Ascending aorta (tissue), 2 donors: ENCODE measurements around the gene ADAMTS16. TPM values are rescaled to one million over a fixed set of nuclear protein-coding genes. Genes with fewer than 3 reads are reported as not detected.

Source experiments
- DNase-seq, 2 donors: peaks; one replicate each; pipeline ENCODE4 v3.0.0-alpha.2; 2019; ENCODE audit warnings: low spot score in 2 of 2
- H3K27ac ChIP-seq, 2 donors: fragments of 200-600 bp; sonication (generic); one replicate each; pipeline ENCODE4 v1.5.1; 2016 to 2017; ENCODE audit warnings: mild to moderate bottlenecking in 1 of 2
- H3K27me3 ChIP-seq: fragments of 200-600 bp; sonication (generic); one replicate; pipeline ENCODE4 v1.5.1; 2017
- H3K36me3 ChIP-seq, 2 donors: fragments of 200-600 bp; sonication (generic); one replicate each; pipeline ENCODE4 v1.5.1; 2016
- H3K4me1 ChIP-seq, 2 donors: fragments of 200-600 bp; sonication (generic); one replicate each; pipeline ENCODE4 v1.5.1; 2016 to 2017; ENCODE audit warnings: mild to moderate bottlenecking in 1 of 2
- H3K4me3 ChIP-seq, 2 donors: fragments of 200-600 bp; sonication (generic); one replicate each; pipeline ENCODE4 v1.5.1; 2016 to 2017; ENCODE audit warnings: mild to moderate bottlenecking in 1 of 2
- H3K9me3 ChIP-seq, 2 donors: fragments of 200-600 bp; sonication (generic); one replicate each; pipeline ENCODE4 v1.5.1; 2016
- CTCF ChIP-seq, 3 experiments: fragments of 200-600 bp in 2 of 3; fragments of 450-650 bp in 1 of 3; sonication (generic) in 2 of 3; IDR thresholded peaks; one replicate each; pipeline ENCODE4 v1.5.1; 2016 to 2019; ENCODE audit warnings: antibody characterized with exemption in 3 of 3, mild to moderate bottlenecking in 1 of 3, moderate library complexity in 1 of 3
- intact Hi-C: fragments of 100-400 bp; cut with DNase I; formaldehyde crosslinking; loops from one replicate; pipeline ENCODE4 v1.15.1; 2023
- total RNA-seq: library from RNA; depleted of rRNA; stranded (reverse); fragments of >200 nt; gene quantifications from one replicate; pipeline ENCODE4 v1.1.0, GENCODE V29; 2016

Gene ADAMTS16
- total RNA-seq, 1 donor from 2014 or later: 1.6 TPM

- no peaks in the 10 kb centered on the region for H3K27me3 ChIP-seq
- no peak for TF ChIP-seq CTCF (IDR thresholded peaks at IDR 0.05)
- no peaks in the 10 kb centered on the region for H3K9me3 ChIP-seq
- intact Hi-C loops: no loop called here
- H3K4me1 ChIP-seq: no peaks in the 10 kb centered on the region
- no peak overlapping the region for H3K27ac ChIP-seq
- no peak overlapping the region for H3K4me3 ChIP-seq
- no peaks in the 10 kb centered on the region for H3K36me3 ChIP-seq
- DNase-seq: no peak
Observed at GRCh38 chr5:5191906-5192305, 51.8 kb downstream of the ADAMTS16 start.

- intact Hi-C loops: no loop called here
- no peak overlapping the region for H3K4me3 ChIP-seq
- no peak overlapping the region for H3K27ac ChIP-seq
- no peak for DNase-seq
- no peaks in the 10 kb centered on the region for H3K9me3 ChIP-seq
- H3K27me3 ChIP-seq: no peaks in the 10 kb centered on the region
- no peak for TF ChIP-seq CTCF (IDR thresholded peaks at IDR 0.05)
- no peaks in the 10 kb centered on the region for H3K4me1 ChIP-seq
- no peaks in the 10 kb centered on the region for H3K36me3 ChIP-seq
Observed at GRCh38 chr5:5192681-5193080, 52.6 kb downstream of the ADAMTS16 start.

- Histone ChIP-seq H3K4me1 (no peaks in the 10 kb centered on the region), H3K36me3 (no peaks in the 10 kb centered on the region), H3K27ac (no peak overlapping the region), H3K27me3 (no peaks in the 10 kb centered on the region), H3K9me3 (no peaks in the 10 kb centered on the region), H3K4me3 (no peak overlapping the region)
- TF ChIP-seq CTCF (IDR thresholded peaks at IDR 0.05): no peak
- intact Hi-C loops: no loop called here
- DNase-seq: no peak
Observed at GRCh38 chr5:5195128-5195918, 55.2 kb downstream of the ADAMTS16 start.

GRCh38 chr5:5198135-5198534 lies 58.0 kb downstream of the ADAMTS16 start:
- intact Hi-C loops: no loop called here
- no peaks in the 10 kb centered on the region for H3K4me1 ChIP-seq
- H3K27ac ChIP-seq: no peak overlapping the region
- H3K27me3 ChIP-seq: no peaks in the 10 kb centered on the region
- no peaks in the 10 kb centered on the region for H3K9me3 ChIP-seq
- H3K4me3 ChIP-seq: no peak overlapping the region
- DNase-seq: no peak
- no peaks in the 10 kb centered on the region for H3K36me3 ChIP-seq
- TF ChIP-seq CTCF (IDR thresholded peaks at IDR 0.05): no peak

GRCh38 chr5:5198815-5199214 lies 58.7 kb downstream of the ADAMTS16 start:
- TF ChIP-seq CTCF (IDR thresholded peaks at IDR 0.05): no peak
- intact Hi-C loops: no loop called here
- DNase-seq: no peak
- no peaks in the 10 kb centered on the region for H3K4me1 ChIP-seq
- no peak overlapping the region for H3K27ac ChIP-seq
- H3K36me3 ChIP-seq: no peaks in the 10 kb centered on the region
- H3K9me3 ChIP-seq: no peaks in the 10 kb centered on the region
- no peaks in the 10 kb centered on the region for H3K27me3 ChIP-seq
- no peak overlapping the region for H3K4me3 ChIP-seq
